ENCODE results near the gene ETNK2.

ETNK2 gene

DNA sequence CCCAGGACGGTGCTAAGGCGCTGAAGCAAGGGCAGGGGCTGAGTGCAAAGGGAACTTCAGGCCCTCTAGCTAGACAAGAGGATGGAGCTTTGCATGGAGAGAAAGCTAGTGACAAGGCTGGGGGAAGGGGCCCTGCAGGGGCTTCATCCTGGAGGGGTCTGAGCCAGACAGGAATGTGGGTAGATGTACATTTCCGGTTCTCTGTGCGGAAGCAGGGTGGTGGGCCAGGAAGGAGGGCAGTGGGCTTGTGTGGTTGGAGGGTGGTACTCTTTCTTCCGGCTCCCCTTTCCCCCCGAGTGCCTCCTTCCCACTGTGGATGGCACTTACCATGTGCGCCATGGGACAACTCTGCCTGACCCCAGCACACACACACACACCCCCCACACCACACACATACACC lies 42.9 kb upstream of the ETNK2 start:
- no peak overlapping the region for H3K27ac ChIP-seq
- TF ChIP-seq, protein P1, sequence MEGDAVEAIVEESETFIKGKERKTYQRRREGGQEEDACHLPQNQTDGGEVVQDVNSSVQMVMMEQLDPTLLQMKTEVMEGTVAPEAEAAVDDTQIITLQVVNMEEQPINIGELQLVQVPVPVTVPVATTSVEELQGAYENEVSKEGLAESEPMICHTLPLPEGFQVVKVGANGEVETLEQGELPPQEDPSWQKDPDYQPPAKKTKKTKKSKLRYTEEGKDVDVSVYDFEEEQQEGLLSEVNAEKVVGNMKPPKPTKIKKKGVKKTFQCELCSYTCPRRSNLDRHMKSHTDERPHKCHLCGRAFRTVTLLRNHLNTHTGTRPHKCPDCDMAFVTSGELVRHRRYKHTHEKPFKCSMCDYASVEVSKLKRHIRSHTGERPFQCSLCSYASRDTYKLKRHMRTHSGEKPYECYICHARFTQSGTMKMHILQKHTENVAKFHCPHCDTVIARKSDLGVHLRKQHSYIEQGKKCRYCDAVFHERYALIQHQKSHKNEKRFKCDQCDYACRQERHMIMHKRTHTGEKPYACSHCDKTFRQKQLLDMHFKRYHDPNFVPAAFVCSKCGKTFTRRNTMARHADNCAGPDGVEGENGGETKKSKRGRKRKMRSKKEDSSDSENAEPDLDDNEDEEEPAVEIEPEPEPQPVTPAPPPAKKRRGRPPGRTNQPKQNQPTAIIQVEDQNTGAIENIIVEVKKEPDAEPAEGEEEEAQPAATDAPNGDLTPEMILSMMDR (conservative IDR thresholded peaks at IDR 0.05), result no peak

DNA sequence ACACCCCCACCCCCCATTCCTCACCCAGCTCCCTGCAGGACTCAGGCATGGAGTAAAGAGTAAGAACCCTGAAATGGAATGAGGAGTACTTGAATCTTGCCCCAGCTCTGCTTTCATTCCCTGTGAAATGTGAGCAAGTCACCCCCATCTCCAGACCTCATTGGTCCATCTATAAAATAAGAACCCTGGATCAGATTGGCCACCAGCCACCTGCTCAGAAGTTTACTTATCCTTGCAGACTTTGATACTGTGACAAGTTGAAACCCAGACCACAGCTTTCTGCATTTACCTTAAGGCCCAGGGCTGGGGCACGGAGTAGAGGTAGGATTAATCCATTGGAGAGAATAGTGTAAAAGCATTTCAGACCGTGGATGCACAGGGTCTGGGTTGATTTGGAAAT lies 42.2 kb upstream of the ETNK2 start:
- no peak overlapping the region for H3K27ac ChIP-seq
- TF ChIP-seq, protein P1 (conservative IDR thresholded peaks at IDR 0.05), result no peak

DNA sequence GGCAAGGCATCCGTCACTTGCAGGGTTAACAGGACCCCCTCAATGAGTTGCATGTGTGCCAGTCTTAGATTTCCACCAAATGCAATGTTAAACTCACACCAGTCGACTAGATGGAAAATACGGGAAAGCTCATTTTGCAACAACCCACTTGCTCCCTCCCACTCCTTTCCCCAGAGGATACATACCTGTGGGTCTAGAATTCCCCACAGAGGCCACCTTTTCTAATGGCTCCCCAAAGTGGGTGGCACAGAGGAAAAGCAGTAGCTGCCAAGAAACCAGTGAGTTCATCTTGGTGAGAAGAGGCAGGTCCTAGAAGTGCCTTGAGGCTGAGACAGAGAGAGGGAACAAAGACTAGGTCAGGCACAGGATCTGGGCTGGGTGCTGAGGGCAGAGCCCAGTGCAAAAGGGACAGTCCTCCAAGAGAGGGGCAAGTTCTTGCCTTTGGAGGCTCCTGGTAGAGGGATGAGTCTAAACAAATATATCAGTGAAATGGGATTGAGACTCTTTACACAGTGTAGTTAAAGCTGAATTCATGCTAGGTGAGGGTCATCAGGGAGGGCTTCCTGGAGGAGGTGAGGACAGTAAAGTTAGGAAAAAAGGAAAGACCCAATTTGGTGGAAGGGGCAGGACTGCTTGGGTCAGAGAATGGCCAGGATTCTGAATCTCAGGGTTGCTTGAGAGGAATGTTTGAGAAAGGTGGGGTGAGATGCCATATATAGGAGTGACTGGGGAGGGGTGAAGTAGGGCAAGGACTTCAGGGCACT lies 40.9 kb upstream of the ETNK2 start:
- TF ChIP-seq, protein P1 (conservative IDR thresholded peaks at IDR 0.05), result no peak
- H3K27ac ChIP-seq, result no peak overlapping the region

DNA sequence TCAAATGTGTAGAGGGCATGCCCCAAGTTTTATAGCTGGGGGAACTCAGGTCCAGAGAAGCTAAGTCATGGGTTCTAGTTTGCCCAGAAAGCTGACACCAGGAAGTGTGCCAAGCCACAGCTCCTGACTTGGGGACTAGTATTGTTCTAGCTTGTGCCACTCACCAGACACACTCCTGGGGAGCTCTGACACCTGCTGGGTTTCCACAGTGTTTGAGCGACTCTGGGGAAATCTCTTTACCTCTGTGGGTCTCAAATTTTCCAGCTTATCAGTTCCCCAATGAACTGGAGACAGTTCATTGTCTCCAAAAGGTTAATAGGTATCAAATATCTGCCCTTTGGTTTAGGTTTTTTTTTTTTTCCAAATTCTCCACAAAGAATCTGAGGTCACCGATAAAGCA lies 40.2 kb upstream of the ETNK2 start:
- TF ChIP-seq, protein P1 (conservative IDR thresholded peaks at IDR 0.05), result no peak
- H3K27ac ChIP-seq, result no peak overlapping the region

GRCh38 chr1:204191456-204191855 lies 39.6 kb upstream of the ETNK2 start:
- H3K27ac ChIP-seq, result no peak overlapping the region
- TF ChIP-seq, protein P1 (conservative IDR thresholded peaks at IDR 0.05), result no peak

- H3K27ac ChIP-seq, result peak overlapping the region; percentile 13; the same call in 1 of the 2 replicates
- TF ChIP-seq, protein P1 (conservative IDR thresholded peaks at IDR 0.05), result no peak
Measured at GRCh38 chr1:204190212-204191211, 38.7 kb upstream of the ETNK2 start.

GRCh38 chr1:204188959-204189639 lies 37.3 kb upstream of the ETNK2 start:
- no peak overlapping the region for H3K27ac ChIP-seq
- TF ChIP-seq, protein P1 (conservative IDR thresholded peaks at IDR 0.05), result no peak
